Measurements from ENCODE around the gene SH3D19. TPM values are rescaled to one million over a fixed set of nuclear protein-coding genes. Genes with fewer than 3 reads are reported as not detected.

Gene SH3D19
- total RNA-seq, 1 donor from 2014 or later: 66.5 TPM

GRCh38 chr4:151294833-151295496 is 30.4 kb downstream of the SH3D19 start:
- TF ChIP-seq EZH2 (IDR thresholded peaks at IDR 0.05; ENCODE audit: insufficient read depth, low read length): no peak
- TF ChIP-seq, protein P1, sequence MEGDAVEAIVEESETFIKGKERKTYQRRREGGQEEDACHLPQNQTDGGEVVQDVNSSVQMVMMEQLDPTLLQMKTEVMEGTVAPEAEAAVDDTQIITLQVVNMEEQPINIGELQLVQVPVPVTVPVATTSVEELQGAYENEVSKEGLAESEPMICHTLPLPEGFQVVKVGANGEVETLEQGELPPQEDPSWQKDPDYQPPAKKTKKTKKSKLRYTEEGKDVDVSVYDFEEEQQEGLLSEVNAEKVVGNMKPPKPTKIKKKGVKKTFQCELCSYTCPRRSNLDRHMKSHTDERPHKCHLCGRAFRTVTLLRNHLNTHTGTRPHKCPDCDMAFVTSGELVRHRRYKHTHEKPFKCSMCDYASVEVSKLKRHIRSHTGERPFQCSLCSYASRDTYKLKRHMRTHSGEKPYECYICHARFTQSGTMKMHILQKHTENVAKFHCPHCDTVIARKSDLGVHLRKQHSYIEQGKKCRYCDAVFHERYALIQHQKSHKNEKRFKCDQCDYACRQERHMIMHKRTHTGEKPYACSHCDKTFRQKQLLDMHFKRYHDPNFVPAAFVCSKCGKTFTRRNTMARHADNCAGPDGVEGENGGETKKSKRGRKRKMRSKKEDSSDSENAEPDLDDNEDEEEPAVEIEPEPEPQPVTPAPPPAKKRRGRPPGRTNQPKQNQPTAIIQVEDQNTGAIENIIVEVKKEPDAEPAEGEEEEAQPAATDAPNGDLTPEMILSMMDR (IDR thresholded peaks at IDR 0.05; ENCODE audit: insufficient read depth, low read depth, low read length): no peak
- no peaks in the 10 kb centered on the region for H3K27me3 Mint-ChIP-seq (ENCODE audit: low read depth, unreplicated experiment)
- Histone ChIP-seq H3K4me2 (ENCODE audit: low read length) (no peak overlapping the region), H3K9me3 (ENCODE audit: insufficient read depth, low read depth, low read length) (no peaks in the 10 kb centered on the region), H3K36me3 (ENCODE audit: insufficient read depth, low read length) (no peaks in the 10 kb centered on the region), H2AFZ (ENCODE audit: low read depth, low read length) (no peak overlapping the region), H3K27me3 (ENCODE audit: insufficient read depth, low read length) (no peaks in the 10 kb centered on the region), H4K20me1 (ENCODE audit: insufficient read depth, low read length) (no peaks in the 10 kb centered on the region), H3K27ac (ENCODE audit: low read depth, low read length) (no peak overlapping the region), H3K9ac (ENCODE audit: low read length) (no peak overlapping the region), H3K4me3 (ENCODE audit: insufficient read depth, low read depth, low read length) (no peak overlapping the region), H3K4me1 (ENCODE audit: insufficient read depth, low read length) (peaks cover 4% of the 10 kb centered on the region), H3K79me2 (ENCODE audit: insufficient read depth, low read length) (no peaks in the 10 kb centered on the region)
- FAIRE-seq (no peak), DNase-seq (ENCODE audit: low read depth) (no peak)
- H3K27ac Mint-ChIP-seq (ENCODE audit: unreplicated experiment): no peak overlapping the region
- H3K36me3 Mint-ChIP-seq (ENCODE audit: low read depth, unreplicated experiment): peaks cover 4% of the 10 kb centered on the region
- H3K4me3 Mint-ChIP-seq (ENCODE audit: unreplicated experiment): no peak overlapping the region
- H3K4me1 Mint-ChIP-seq (ENCODE audit: low read depth, unreplicated experiment): peaks cover 21% of the 10 kb centered on the region
- no peaks in the 10 kb centered on the region for H3K9me3 Mint-ChIP-seq (ENCODE audit: unreplicated experiment)

DNA sequence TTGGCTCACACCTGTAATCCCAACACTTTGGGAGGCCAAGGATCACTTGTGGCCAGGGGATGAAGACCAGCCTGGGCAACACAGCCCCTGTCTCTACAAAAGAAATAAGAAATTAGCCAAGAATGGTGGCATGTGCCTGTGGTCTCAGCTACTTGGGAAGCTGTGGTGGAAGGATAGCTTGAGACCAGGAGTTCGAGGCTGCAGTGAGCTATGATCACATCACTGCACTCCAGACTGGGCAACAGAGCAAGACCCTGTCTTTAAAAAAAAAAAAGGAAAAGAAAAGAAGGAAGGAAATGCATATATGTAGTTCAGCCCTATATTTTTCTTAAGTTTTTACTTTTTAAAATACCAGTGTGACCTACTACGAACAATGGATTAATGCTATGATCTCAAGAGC is 33.4 kb downstream of the SH3D19 start:
- no peak overlapping the region for H2AFZ ChIP-seq (ENCODE audit: low read depth, low read length)
- no peaks in the 10 kb centered on the region for H3K27me3 Mint-ChIP-seq (ENCODE audit: low read depth, unreplicated experiment)
- FAIRE-seq (no peak), DNase-seq (ENCODE audit: low read depth) (no peak)
- H3K9me3 Mint-ChIP-seq (ENCODE audit: unreplicated experiment): no peaks in the 10 kb centered on the region
- TF ChIP-seq, protein P1 (IDR thresholded peaks at IDR 0.05; ENCODE audit: insufficient read depth, low read depth, low read length): no peak
- no peak for TF ChIP-seq EZH2 (IDR thresholded peaks at IDR 0.05; ENCODE audit: insufficient read depth, low read length)
- no peak overlapping the region for H3K4me3 ChIP-seq (ENCODE audit: insufficient read depth, low read depth, low read length)
- no peaks in the 10 kb centered on the region for H3K36me3 ChIP-seq (ENCODE audit: insufficient read depth, low read length)
- H3K27me3 ChIP-seq (ENCODE audit: insufficient read depth, low read length): no peaks in the 10 kb centered on the region
- no peak overlapping the region for H3K27ac Mint-ChIP-seq (ENCODE audit: unreplicated experiment)
- H4K20me1 ChIP-seq (ENCODE audit: insufficient read depth, low read length): peaks cover 3% of the 10 kb centered on the region
- no peaks in the 10 kb centered on the region for H3K79me2 ChIP-seq (ENCODE audit: insufficient read depth, low read length)
- no peak overlapping the region for H3K9ac ChIP-seq (ENCODE audit: low read length)
- H3K9me3 ChIP-seq (ENCODE audit: insufficient read depth, low read depth, low read length): no peaks in the 10 kb centered on the region
- H3K36me3 Mint-ChIP-seq (ENCODE audit: low read depth, unreplicated experiment): peaks cover 2% of the 10 kb centered on the region
- H3K4me1 ChIP-seq (ENCODE audit: insufficient read depth, low read length): peaks cover 4% of the 10 kb centered on the region
- no peak overlapping the region for H3K27ac ChIP-seq (ENCODE audit: low read depth, low read length)
- no peak overlapping the region for H3K4me3 Mint-ChIP-seq (ENCODE audit: unreplicated experiment)
- no peak overlapping the region for H3K4me2 ChIP-seq (ENCODE audit: low read length)
- peaks cover 17% of the 10 kb centered on the region for H3K4me1 Mint-ChIP-seq (ENCODE audit: low read depth, unreplicated experiment)

- TF ChIP-seq, protein P1 (IDR thresholded peaks at IDR 0.05; ENCODE audit: insufficient read depth, low read depth, low read length): no peak
- TF ChIP-seq EZH2 (IDR thresholded peaks at IDR 0.05; ENCODE audit: insufficient read depth, low read length): no peak
- no peaks in the 10 kb centered on the region for H3K36me3 ChIP-seq (ENCODE audit: insufficient read depth, low read length)
- no peak overlapping the region for H3K4me3 ChIP-seq (ENCODE audit: insufficient read depth, low read depth, low read length)
- Mint-ChIP-seq H3K9me3 (ENCODE audit: unreplicated experiment) (no peaks in the 10 kb centered on the region), H3K4me1 (ENCODE audit: low read depth, unreplicated experiment) (peaks cover 15% of the 10 kb centered on the region), H3K27ac (ENCODE audit: unreplicated experiment) (no peak overlapping the region), H3K27me3 (ENCODE audit: low read depth, unreplicated experiment) (no peaks in the 10 kb centered on the region), H3K4me3 (ENCODE audit: unreplicated experiment) (no peak overlapping the region), H3K36me3 (ENCODE audit: low read depth, unreplicated experiment) (peaks cover 2% of the 10 kb centered on the region)
- H3K27ac ChIP-seq (ENCODE audit: low read depth, low read length): no peak overlapping the region
- H3K9ac ChIP-seq (ENCODE audit: low read length): no peak overlapping the region
- DNase-seq (ENCODE audit: low read depth): no peak
- H3K9me3 ChIP-seq (ENCODE audit: insufficient read depth, low read depth, low read length): no peaks in the 10 kb centered on the region
- no peak overlapping the region for H3K4me2 ChIP-seq (ENCODE audit: low read length)
- no peaks in the 10 kb centered on the region for H3K79me2 ChIP-seq (ENCODE audit: insufficient read depth, low read length)
- FAIRE-seq: peak; percentile 60
- H3K4me1 ChIP-seq (ENCODE audit: insufficient read depth, low read length): peaks cover 4% of the 10 kb centered on the region
- H3K27me3 ChIP-seq (ENCODE audit: insufficient read depth, low read length): no peaks in the 10 kb centered on the region
- H4K20me1 ChIP-seq (ENCODE audit: insufficient read depth, low read length): peaks cover 3% of the 10 kb centered on the region
- no peak overlapping the region for H2AFZ ChIP-seq (ENCODE audit: low read depth, low read length)
These were observed 33.9 kb downstream of the SH3D19 start for GRCh38 chr4:151291485-151291884.
